ENCODE results near the gene SLC9A9. TPM values are rescaled to one million over a fixed set of nuclear protein-coding genes. Genes with fewer than 3 reads are reported as not detected.

The SLC9A9 gene
- total RNA-seq, 4 donors from 2014 or later: 13.4 to 15.0 (median 14.4) TPM

DNA sequence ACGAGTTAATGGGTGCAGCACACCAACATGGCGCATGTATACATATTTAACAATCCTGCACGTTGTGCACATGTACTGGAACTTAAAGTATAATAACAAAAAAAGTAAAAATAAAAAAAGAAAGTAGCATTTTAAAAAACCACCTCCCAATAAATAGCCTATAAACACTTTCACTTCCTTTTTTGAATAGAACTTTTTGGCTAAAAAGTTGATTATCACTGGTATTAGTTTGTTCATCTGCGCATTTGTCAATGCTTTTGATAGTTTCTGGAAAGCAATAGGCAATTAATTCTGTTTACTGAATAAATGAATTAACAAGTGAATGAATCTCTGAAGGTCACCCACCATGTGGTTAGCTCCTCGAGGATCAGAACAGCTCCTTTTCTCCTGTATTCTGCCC is 179.9 kb downstream of the SLC9A9 start:
- H3K27ac ChIP-seq (replicated peaks in 1 of 4): no peak overlapping the region
- 86% methylated on average over 5 of the region's 5 CpGs for WGBS
- DNase-seq (ENCODE audit: extremely low spot score): no peak
- no peak overlapping the region for H3K4me3 ChIP-seq
- H3K27me3 ChIP-seq: no peaks in the 10 kb centered on the region
- no peaks in the 10 kb centered on the region for H3K9me3 ChIP-seq
- H3K4me1 ChIP-seq: no peaks in the 10 kb centered on the region
- H3K36me3 ChIP-seq: no peaks in the 10 kb centered on the region
- intact Hi-C loops (cut with DNase I): no loop called here
- no peak for TF ChIP-seq POLR2AphosphoS5 (IDR thresholded peaks at IDR 0.05)
- TF ChIP-seq, protein P1, sequence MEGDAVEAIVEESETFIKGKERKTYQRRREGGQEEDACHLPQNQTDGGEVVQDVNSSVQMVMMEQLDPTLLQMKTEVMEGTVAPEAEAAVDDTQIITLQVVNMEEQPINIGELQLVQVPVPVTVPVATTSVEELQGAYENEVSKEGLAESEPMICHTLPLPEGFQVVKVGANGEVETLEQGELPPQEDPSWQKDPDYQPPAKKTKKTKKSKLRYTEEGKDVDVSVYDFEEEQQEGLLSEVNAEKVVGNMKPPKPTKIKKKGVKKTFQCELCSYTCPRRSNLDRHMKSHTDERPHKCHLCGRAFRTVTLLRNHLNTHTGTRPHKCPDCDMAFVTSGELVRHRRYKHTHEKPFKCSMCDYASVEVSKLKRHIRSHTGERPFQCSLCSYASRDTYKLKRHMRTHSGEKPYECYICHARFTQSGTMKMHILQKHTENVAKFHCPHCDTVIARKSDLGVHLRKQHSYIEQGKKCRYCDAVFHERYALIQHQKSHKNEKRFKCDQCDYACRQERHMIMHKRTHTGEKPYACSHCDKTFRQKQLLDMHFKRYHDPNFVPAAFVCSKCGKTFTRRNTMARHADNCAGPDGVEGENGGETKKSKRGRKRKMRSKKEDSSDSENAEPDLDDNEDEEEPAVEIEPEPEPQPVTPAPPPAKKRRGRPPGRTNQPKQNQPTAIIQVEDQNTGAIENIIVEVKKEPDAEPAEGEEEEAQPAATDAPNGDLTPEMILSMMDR (IDR thresholded peaks at IDR 0.05): no peak
- no peak for TF ChIP-seq POLR2A (IDR thresholded peaks at IDR 0.05; ENCODE audit: low read depth)
- no peak for TF ChIP-seq EP300 (IDR thresholded peaks at IDR 0.05)

DNA sequence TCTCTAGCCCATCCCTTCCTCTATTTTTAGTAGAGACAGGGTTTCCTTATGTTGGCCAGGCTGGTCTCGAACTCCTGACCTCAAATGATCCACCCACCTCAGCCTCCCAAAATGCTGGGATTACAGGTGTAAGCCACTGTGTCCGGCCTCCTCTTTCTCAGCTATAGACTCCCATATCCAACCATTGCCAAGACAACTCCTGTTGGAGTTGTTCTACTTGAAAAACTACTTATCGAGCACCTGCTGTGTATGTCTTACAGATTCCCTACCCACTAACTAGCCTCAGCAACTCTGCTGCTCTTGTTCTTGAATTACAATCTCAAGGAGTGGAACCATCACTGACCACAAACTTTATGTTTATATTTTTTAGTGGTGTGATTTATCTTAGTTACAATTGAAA is 186.6 kb downstream of the SLC9A9 start:
- intact Hi-C loops (cut with DNase I): no loop called here
- Histone ChIP-seq H3K4me1 (no peaks in the 10 kb centered on the region), H3K27ac (replicated peaks in 1 of 4) (no peak overlapping the region), H3K4me3 (no peak overlapping the region), H3K27me3 (no peaks in the 10 kb centered on the region), H3K36me3 (no peaks in the 10 kb centered on the region), H3K9me3 (no peaks in the 10 kb centered on the region)
- WGBS: 75% methylated on average over 3 of the region's 3 CpGs
- DNase-seq (ENCODE audit: extremely low spot score): no peak
- TF ChIP-seq POLR2A (IDR thresholded peaks at IDR 0.05; ENCODE audit: low read depth): no peak
- TF ChIP-seq POLR2AphosphoS5 (IDR thresholded peaks at IDR 0.05): no peak
- TF ChIP-seq, protein P1 (IDR thresholded peaks at IDR 0.05): no peak
- TF ChIP-seq EP300 (IDR thresholded peaks at IDR 0.05): no peak

DNA sequence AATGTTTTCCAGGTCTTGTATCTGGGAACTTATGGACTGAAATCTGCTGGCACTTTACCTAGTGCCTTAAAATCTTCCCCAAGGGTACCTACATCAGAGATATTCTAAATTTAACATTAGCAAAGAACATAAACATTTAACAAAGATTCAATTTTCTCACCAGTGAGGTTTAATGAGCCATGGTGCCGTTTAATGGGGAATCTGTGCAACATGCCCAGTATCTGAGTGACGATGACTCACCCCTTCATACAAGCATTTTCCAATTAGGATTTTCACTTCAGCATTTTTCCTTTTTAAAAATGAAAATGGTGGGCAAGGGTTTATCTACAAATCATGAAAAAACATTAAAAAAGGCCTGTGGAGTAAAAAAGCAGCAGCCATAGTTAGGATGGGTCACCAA is 189.4 kb downstream of the SLC9A9 start:
- Histone ChIP-seq H3K27ac (replicated peaks in 1 of 4) (no peak overlapping the region), H3K36me3 (no peaks in the 10 kb centered on the region), H3K4me1 (no peaks in the 10 kb centered on the region), H3K27me3 (no peaks in the 10 kb centered on the region), H3K4me3 (no peak overlapping the region), H3K9me3 (no peaks in the 10 kb centered on the region)
- 69% methylated on average over 2 of the region's 2 CpGs for WGBS
- no peak for TF ChIP-seq EP300 (IDR thresholded peaks at IDR 0.05)
- TF ChIP-seq POLR2AphosphoS5 (IDR thresholded peaks at IDR 0.05): no peak
- TF ChIP-seq POLR2A (IDR thresholded peaks at IDR 0.05; ENCODE audit: low read depth): no peak
- TF ChIP-seq, protein P1 (IDR thresholded peaks at IDR 0.05): no peak
- intact Hi-C loops (cut with DNase I): no loop called here
- no peak for DNase-seq (ENCODE audit: extremely low spot score)

DNA sequence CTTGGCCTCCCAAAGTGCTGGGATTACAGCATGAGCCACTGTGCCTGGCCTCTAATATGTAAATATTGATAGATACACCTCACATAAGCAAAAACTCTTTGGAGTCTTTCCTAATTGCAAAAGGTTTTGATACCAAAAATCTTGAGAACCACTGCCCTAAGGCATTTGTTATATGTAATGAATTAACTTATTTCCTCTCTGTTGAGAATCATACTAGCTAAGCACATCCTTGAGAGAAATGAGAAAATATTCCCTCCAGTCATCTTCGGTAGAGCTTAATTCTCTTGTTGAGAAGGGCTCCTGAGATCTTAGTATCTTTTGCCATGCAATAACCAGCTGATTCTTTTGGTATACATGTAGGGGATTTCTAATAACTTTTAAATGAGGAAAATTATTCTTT is 190.2 kb downstream of the SLC9A9 start:
- no peak for DNase-seq (ENCODE audit: extremely low spot score)
- H3K4me1 ChIP-seq: no peaks in the 10 kb centered on the region
- no peak overlapping the region for H3K27ac ChIP-seq (replicated peaks in 1 of 4)
- TF ChIP-seq EP300 (IDR thresholded peaks at IDR 0.05) (no peak), POLR2AphosphoS5 (IDR thresholded peaks at IDR 0.05) (no peak), POLR2A (IDR thresholded peaks at IDR 0.05; ENCODE audit: low read depth) (no peak)
- TF ChIP-seq, protein P1 (IDR thresholded peaks at IDR 0.05): no peak
- no peaks in the 10 kb centered on the region for H3K9me3 ChIP-seq
- no peak overlapping the region for H3K4me3 ChIP-seq
- H3K27me3 ChIP-seq: no peaks in the 10 kb centered on the region
- no peaks in the 10 kb centered on the region for H3K36me3 ChIP-seq
- 93% methylated on average over 1 of the region's 1 CpG for WGBS
- intact Hi-C loops (cut with DNase I): no loop called here

DNA sequence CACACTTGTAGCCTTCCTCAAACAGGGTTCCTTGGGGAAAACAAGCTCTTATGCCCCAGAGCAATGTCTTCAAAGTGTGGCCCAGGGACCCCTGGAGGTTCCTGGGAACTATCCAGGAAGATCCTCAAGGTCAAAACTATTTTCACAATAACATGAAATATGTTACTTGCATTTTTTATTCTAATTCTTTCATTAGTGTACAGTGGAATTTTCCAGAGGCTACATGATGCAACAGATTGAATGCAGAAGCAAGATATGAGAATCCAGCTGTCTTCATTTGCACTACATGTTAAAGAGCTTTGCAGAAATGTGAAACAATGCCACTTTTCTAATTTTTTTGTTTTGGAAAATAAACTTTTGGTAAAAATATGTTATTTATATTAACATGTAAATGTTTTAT is 190.9 kb downstream of the SLC9A9 start:
- Histone ChIP-seq H3K27ac (replicated peaks in 1 of 4) (no peak overlapping the region), H3K9me3 (no peaks in the 10 kb centered on the region), H3K4me3 (no peak overlapping the region), H3K27me3 (no peaks in the 10 kb centered on the region), H3K36me3 (no peaks in the 10 kb centered on the region), H3K4me1 (no peaks in the 10 kb centered on the region)
- DNase-seq (ENCODE audit: extremely low spot score): no peak
- intact Hi-C loops (cut with DNase I): no loop called here
- TF ChIP-seq POLR2A (IDR thresholded peaks at IDR 0.05; ENCODE audit: low read depth) (no peak), EP300 (IDR thresholded peaks at IDR 0.05) (no peak)

All from esophagus muscularis mucosa (tissue), 4 donors.